HG02884 (cell line): ENCODE results near the gene KLHL14.
"Not testable (repeated sequence)": the region's sequence is repeated elsewhere in the genome, so short reads cannot be mapped to it uniquely, and the experiment has no call there.

Source experiments
- ATAC-seq: cut with Tn5 transposase; IDR thresholded peaks from one replicate; pipeline ENCODE4 v1.9.1; 2021; ENCODE audit warnings: mild to moderate bottlenecking, moderate library complexity; ENCODE audit not compliant: unreplicated experiment

KLHL14 gene

GRCh38 chr18:32772581-32773381 is at the start of gene KLHL14:
Gene KLHL14, minus strand, starts transcription at chr18:32773023. Its CDS starts 2,432 bp downstream, at chr18:32770591.
- ATAC-seq = peak; percentile 32

- ATAC-seq = no peak
Measured at GRCh38 chr18:32822197-32822596, 49.4 kb upstream of the KLHL14 start.

- no peak for ATAC-seq
Measured at GRCh38 chr18:32815881-32816280, 43.1 kb upstream of the KLHL14 start.

GRCh38 chr18:32812342-32812741 is 39.5 kb upstream of the KLHL14 start:
- no peak for ATAC-seq

GRCh38 chr18:32810314-32810713 is 37.5 kb upstream of the KLHL14 start:
- ATAC-seq = no peak

- ATAC-seq = no peak
Measured at GRCh38 chr18:32805354-32805753, 32.5 kb upstream of the KLHL14 start.

- no peak for ATAC-seq
Measured at GRCh38 chr18:32804134-32804888, 31.5 kb upstream of the KLHL14 start.

GRCh38 chr18:32803568-32803967 is 30.7 kb upstream of the KLHL14 start:
- peak; percentile 92 for ATAC-seq

GRCh38 chr18:32802591-32803451 is 30.0 kb upstream of the KLHL14 start:
- peak; percentile 47 for ATAC-seq

- no peak for ATAC-seq
Measured at GRCh38 chr18:32801228-32801627, 28.4 kb upstream of the KLHL14 start.

- no peak for ATAC-seq
Measured at GRCh38 chr18:32798209-32798960, 25.6 kb upstream of the KLHL14 start.

GRCh38 chr18:32794667-32795066 is 21.8 kb upstream of the KLHL14 start:
- ATAC-seq = not testable (repeated sequence)

GRCh38 chr18:32779010-32779409 is 6.2 kb upstream of the KLHL14 start:
- no peak for ATAC-seq

GRCh38 chr18:32777049-32777448 is 4.2 kb upstream of the KLHL14 start:
- no peak for ATAC-seq

GRCh38 chr18:32776561-32776960 is 3.7 kb upstream of the KLHL14 start:
- ATAC-seq = no peak

GRCh38 chr18:32775628-32776027 is 2.8 kb upstream of the KLHL14 start:
- no peak for ATAC-seq

- no peak for ATAC-seq
Measured at GRCh38 chr18:32773382-32773712, 524 bp upstream of the KLHL14 start.

GRCh38 chr18:32771871-32772580 is 797 bp downstream of the KLHL14 start:
- ATAC-seq = no peak

GRCh38 chr18:32771169-32771751 is 1.6 kb downstream of the KLHL14 start:
- no peak for ATAC-seq
